IPS DF 6.9 (cell line): ENCODE data around the gene ELFN1.

Experiments
- DNase-seq: peaks from one replicate; pipeline ENCODE4 v3.0.0-alpha.2; 2013; ENCODE audit warnings: low read depth, low spot score
- H3K27ac ChIP-seq: one replicate; pipeline ENCODE4 v1.5.1; 2013; ENCODE audit warnings: low read length, control low read depth
- H3K27me3 ChIP-seq: 2 replicates; pipeline ENCODE4 v1.6.1; 2013; ENCODE audit warnings: mild to moderate bottlenecking, low read length; ENCODE audit not compliant: control insufficient read depth, insufficient read depth
- H3K36me3 ChIP-seq: 2 replicates; pipeline ENCODE4 v1.6.1; 2013; ENCODE audit warnings: low read length; ENCODE audit not compliant: control insufficient read depth, insufficient read depth
- H3K4me1 ChIP-seq: 2 replicates; pipeline ENCODE4 v1.6.1; 2013; ENCODE audit warnings: low read length; ENCODE audit not compliant: control insufficient read depth, insufficient read depth
- H3K4me3 ChIP-seq: 2 replicates; pipeline ENCODE4 v1.5.1; 2013; ENCODE audit warnings: mild to moderate bottlenecking, low read length
- H3K9me3 ChIP-seq: 2 replicates; pipeline ENCODE4 v1.6.1; 2013; ENCODE audit warnings: low read length, inconsistent platforms; ENCODE audit not compliant: control insufficient read depth, insufficient read depth
- WGBS: extraction: QIAGEN DNeasy Blood & Tissue Kit; methylation state at CpG from one replicate; pipeline ENCODE4 v1.1.7; 2013; ENCODE audit warnings: mixed read lengths, missing lambda C conversion rate; ENCODE audit not compliant: insufficient read length, insufficient coverage; 5-methylcytosine and 5-hydroxymethylcytosine counted together

ELFN1 gene

GRCh38 chr7:1729183-1729582 is 59.1 kb downstream of the ELFN1 start:
- no CpG with 5 or more reads among the region's 8 CpGs for WGBS
- H3K4me1 ChIP-seq: no peaks in the 10 kb centered on the region
- no peak overlapping the region for H3K27ac ChIP-seq
- DNase-seq: no peak
- no peak overlapping the region for H3K4me3 ChIP-seq
- no peaks in the 10 kb centered on the region for H3K36me3 ChIP-seq
- no peaks in the 10 kb centered on the region for H3K9me3 ChIP-seq
- H3K27me3 ChIP-seq: no peaks in the 10 kb centered on the region

- no peak for DNase-seq
- WGBS: no CpG with 5 or more reads among the region's 16 CpGs
- Histone ChIP-seq H3K9me3 (no peaks in the 10 kb centered on the region), H3K4me1 (no peaks in the 10 kb centered on the region), H3K27me3 (no peaks in the 10 kb centered on the region), H3K4me3 (no peak overlapping the region), H3K36me3 (no peaks in the 10 kb centered on the region), H3K27ac (no peak overlapping the region)
Measured at GRCh38 chr7:1729773-1730172, 59.7 kb downstream of the ELFN1 start.

- Histone ChIP-seq H3K27ac (no peak overlapping the region), H3K4me1 (no peaks in the 10 kb centered on the region), H3K9me3 (no peaks in the 10 kb centered on the region), H3K4me3 (no peak overlapping the region), H3K27me3 (no peaks in the 10 kb centered on the region), H3K36me3 (no peaks in the 10 kb centered on the region)
- WGBS: no CpG with 5 or more reads among the region's 7 CpGs
- no peak for DNase-seq
Measured at GRCh38 chr7:1732072-1732471, 62.0 kb downstream of the ELFN1 start.

GRCh38 chr7:1732645-1733044 is 62.6 kb downstream of the ELFN1 start:
- no peak overlapping the region for H3K27ac ChIP-seq
- DNase-seq: no peak
- H3K36me3 ChIP-seq: no peaks in the 10 kb centered on the region
- no CpG with 5 or more reads among the region's 10 CpGs for WGBS
- no peaks in the 10 kb centered on the region for H3K4me1 ChIP-seq
- H3K4me3 ChIP-seq: no peak overlapping the region
- H3K9me3 ChIP-seq: no peaks in the 10 kb centered on the region
- no peaks in the 10 kb centered on the region for H3K27me3 ChIP-seq

- H3K4me1 ChIP-seq: no peaks in the 10 kb centered on the region
- WGBS: no CpG with 5 or more reads among the region's 19 CpGs
- no peak for DNase-seq
- no peaks in the 10 kb centered on the region for H3K27me3 ChIP-seq
- H3K9me3 ChIP-seq: no peaks in the 10 kb centered on the region
- H3K27ac ChIP-seq: no peak overlapping the region
- no peak overlapping the region for H3K4me3 ChIP-seq
- no peaks in the 10 kb centered on the region for H3K36me3 ChIP-seq
Measured at GRCh38 chr7:1733206-1733907, 63.3 kb downstream of the ELFN1 start.

- H3K9me3 ChIP-seq: no peaks in the 10 kb centered on the region
- H3K36me3 ChIP-seq: no peaks in the 10 kb centered on the region
- no peaks in the 10 kb centered on the region for H3K4me1 ChIP-seq
- WGBS: no CpG with 5 or more reads among the region's 17 CpGs
- H3K27me3 ChIP-seq: no peaks in the 10 kb centered on the region
- no peak for DNase-seq
- no peak overlapping the region for H3K4me3 ChIP-seq
- H3K27ac ChIP-seq: no peak overlapping the region
Measured at GRCh38 chr7:1733908-1734730, 64.0 kb downstream of the ELFN1 start.

- no peak overlapping the region for H3K4me3 ChIP-seq
- WGBS: no CpG with 5 or more reads among the region's 14 CpGs
- H3K36me3 ChIP-seq: no peaks in the 10 kb centered on the region
- no peak for DNase-seq
- H3K4me1 ChIP-seq: no peaks in the 10 kb centered on the region; the same call in 1 of the 2 replicates
- H3K9me3 ChIP-seq: no peaks in the 10 kb centered on the region
- no peaks in the 10 kb centered on the region for H3K27me3 ChIP-seq
- H3K27ac ChIP-seq: no peak overlapping the region
Measured at GRCh38 chr7:1735262-1735661, 65.2 kb downstream of the ELFN1 start.

- no peaks in the 10 kb centered on the region for H3K9me3 ChIP-seq
- no peaks in the 10 kb centered on the region for H3K36me3 ChIP-seq
- no peak overlapping the region for H3K4me3 ChIP-seq
- DNase-seq: no peak
- no peak overlapping the region for H3K27ac ChIP-seq
- no peaks in the 10 kb centered on the region for H3K27me3 ChIP-seq
- WGBS: no CpG with 5 or more reads among the region's 29 CpGs
- H3K4me1 ChIP-seq: no peaks in the 10 kb centered on the region; the same call in 1 of the 2 replicates
Measured at GRCh38 chr7:1735806-1736483, 65.9 kb downstream of the ELFN1 start.

- H3K9me3 ChIP-seq: no peaks in the 10 kb centered on the region
- no peaks in the 10 kb centered on the region for H3K27me3 ChIP-seq
- H3K36me3 ChIP-seq: no peaks in the 10 kb centered on the region
- WGBS: no CpG with 5 or more reads among the region's 9 CpGs
- DNase-seq: no peak
- no peak overlapping the region for H3K27ac ChIP-seq
- no peaks in the 10 kb centered on the region; the same call in 1 of the 2 replicates for H3K4me1 ChIP-seq
- H3K4me3 ChIP-seq: no peak overlapping the region
Measured at GRCh38 chr7:1736484-1736817, 66.4 kb downstream of the ELFN1 start.

- WGBS: no CpG with 5 or more reads among the region's 8 CpGs
- H3K27ac ChIP-seq: no peak overlapping the region
- H3K9me3 ChIP-seq: no peaks in the 10 kb centered on the region
- no peak overlapping the region for H3K4me3 ChIP-seq
- DNase-seq: no peak
- H3K27me3 ChIP-seq: no peaks in the 10 kb centered on the region
- H3K4me1 ChIP-seq: no peaks in the 10 kb centered on the region; the same call in 1 of the 2 replicates
- no peaks in the 10 kb centered on the region for H3K36me3 ChIP-seq
Measured at GRCh38 chr7:1736830-1737229, 66.8 kb downstream of the ELFN1 start.
